Measurements from ENCODE around the gene OR3A2.
"Not testable (repeated sequence)": the region's sequence is repeated elsewhere in the genome, so short reads cannot be mapped to it uniquely, and the experiment has no call there.

Gene OR3A2

GRCh38 chr17:3293548-3293947 is 92.6 kb downstream of the OR3A2 start:
- not testable (repeated sequence) for DNase-seq (ENCODE audit: low spot score)

- DNase-seq (ENCODE audit: low spot score), result no peak
Observed at GRCh38 chr17:3282901-3283300, 103.2 kb downstream of the OR3A2 start.

GRCh38 chr17:3276126-3276525 is 110.0 kb downstream of the OR3A2 start:
- no peak for DNase-seq (ENCODE audit: low spot score)

- DNase-seq (ENCODE audit: low spot score), result no peak
Observed at GRCh38 chr17:3271072-3271848, 114.8 kb downstream of the OR3A2 start.

GRCh38 chr17:3260600-3260999 is 125.5 kb downstream of the OR3A2 start:
- DNase-seq (ENCODE audit: low spot score), result no peak

GRCh38 chr17:3260163-3260562 is 125.9 kb downstream of the OR3A2 start:
- DNase-seq (ENCODE audit: low spot score), result no peak

GRCh38 chr17:3256575-3256974 is 129.5 kb downstream of the OR3A2 start:
- no peak for DNase-seq (ENCODE audit: low spot score)

GRCh38 chr17:3249013-3249412 is 137.1 kb downstream of the OR3A2 start:
- DNase-seq (ENCODE audit: low spot score), result not testable (repeated sequence)

- not testable (repeated sequence) for DNase-seq (ENCODE audit: low spot score)
Observed at GRCh38 chr17:3244841-3245240, 141.3 kb downstream of the OR3A2 start.

GRCh38 chr17:3241044-3241443 is 145.1 kb downstream of the OR3A2 start:
- not testable (repeated sequence) for DNase-seq (ENCODE audit: low spot score)

- DNase-seq (ENCODE audit: low spot score), result not testable (repeated sequence)
Observed at GRCh38 chr17:3238685-3239084, 147.4 kb downstream of the OR3A2 start.

- not testable (repeated sequence) for DNase-seq (ENCODE audit: low spot score)
Observed at GRCh38 chr17:3232300-3232699, 153.8 kb downstream of the OR3A2 start.
